ENCODE results near the gene RUNX1. TPM values are rescaled to one million over a fixed set of nuclear protein-coding genes. Genes with fewer than 3 reads are reported as not detected.

The RUNX1 gene
- total RNA-seq, 1 donor from 2014 or later = 0.47 TPM

DNA sequence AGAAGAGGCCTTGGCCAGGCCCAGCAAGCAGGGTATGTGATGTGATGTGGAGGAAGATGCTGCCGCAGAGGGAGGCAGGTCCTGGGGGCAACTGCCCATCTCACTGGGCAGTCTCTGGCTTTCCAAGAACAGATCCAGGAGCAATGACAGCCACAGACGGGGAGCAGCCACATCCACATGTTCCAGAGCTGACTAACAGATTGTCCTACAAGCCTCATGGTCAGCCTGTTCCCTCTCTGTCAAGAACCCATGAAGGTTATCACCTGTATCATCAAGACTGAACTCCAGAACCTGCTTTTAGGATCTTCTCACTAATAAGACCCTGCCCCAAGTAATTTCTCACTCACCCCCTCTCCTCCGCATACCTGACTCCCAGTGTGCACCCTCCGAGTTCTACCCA, 187.8 kb downstream of the RUNX1 start:
- Mint-ChIP-seq H3K9me3 (ENCODE audit: unreplicated experiment) (peaks cover 8% of the 10 kb centered on the region), H3K4me1 (ENCODE audit: low read depth, unreplicated experiment) (peaks cover 3% of the 10 kb centered on the region), H3K27ac (ENCODE audit: unreplicated experiment) (no peak overlapping the region), H3K4me3 (ENCODE audit: unreplicated experiment) (no peak overlapping the region), H3K36me3 (ENCODE audit: unreplicated experiment) (no peaks in the 10 kb centered on the region), H3K27me3 (ENCODE audit: unreplicated experiment) (peaks cover 12% of the 10 kb centered on the region)
- DNase-seq = no peak
- TF ChIP-seq, protein P1, sequence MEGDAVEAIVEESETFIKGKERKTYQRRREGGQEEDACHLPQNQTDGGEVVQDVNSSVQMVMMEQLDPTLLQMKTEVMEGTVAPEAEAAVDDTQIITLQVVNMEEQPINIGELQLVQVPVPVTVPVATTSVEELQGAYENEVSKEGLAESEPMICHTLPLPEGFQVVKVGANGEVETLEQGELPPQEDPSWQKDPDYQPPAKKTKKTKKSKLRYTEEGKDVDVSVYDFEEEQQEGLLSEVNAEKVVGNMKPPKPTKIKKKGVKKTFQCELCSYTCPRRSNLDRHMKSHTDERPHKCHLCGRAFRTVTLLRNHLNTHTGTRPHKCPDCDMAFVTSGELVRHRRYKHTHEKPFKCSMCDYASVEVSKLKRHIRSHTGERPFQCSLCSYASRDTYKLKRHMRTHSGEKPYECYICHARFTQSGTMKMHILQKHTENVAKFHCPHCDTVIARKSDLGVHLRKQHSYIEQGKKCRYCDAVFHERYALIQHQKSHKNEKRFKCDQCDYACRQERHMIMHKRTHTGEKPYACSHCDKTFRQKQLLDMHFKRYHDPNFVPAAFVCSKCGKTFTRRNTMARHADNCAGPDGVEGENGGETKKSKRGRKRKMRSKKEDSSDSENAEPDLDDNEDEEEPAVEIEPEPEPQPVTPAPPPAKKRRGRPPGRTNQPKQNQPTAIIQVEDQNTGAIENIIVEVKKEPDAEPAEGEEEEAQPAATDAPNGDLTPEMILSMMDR (IDR thresholded peaks at IDR 0.05; ENCODE audit: partially characterized antibody, unreplicated experiment) = no peak

DNA sequence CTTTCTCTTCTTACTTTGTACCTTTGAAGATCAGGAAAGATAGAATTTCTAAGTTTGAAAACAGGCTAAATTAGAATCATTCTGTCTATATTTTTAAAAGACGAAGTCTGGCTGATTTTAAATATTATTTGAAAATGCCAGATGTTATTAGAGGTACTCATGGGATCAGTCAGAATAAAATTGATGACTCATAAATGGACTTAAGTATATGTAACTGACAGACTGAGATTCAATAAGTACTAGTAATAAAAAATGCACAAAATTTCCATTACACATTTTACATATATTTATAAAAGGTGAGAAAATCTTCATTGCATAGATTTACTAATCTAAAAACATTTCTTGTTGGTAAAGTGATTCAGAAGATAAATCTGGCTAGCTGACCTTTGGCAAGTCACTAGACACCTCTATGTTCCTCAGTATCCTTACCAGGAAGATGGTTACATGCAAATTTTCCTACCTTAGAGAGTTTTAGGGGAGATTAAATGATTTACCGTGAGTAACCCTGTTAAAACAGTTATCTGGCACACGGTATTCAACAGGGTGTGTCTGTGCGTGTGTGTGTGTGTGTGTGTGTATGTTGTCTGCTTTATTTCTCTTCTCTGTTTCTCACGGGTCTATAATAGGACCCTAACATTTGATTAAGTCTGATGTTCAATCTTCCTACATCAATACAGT, 189.0 kb downstream of the RUNX1 start:
- H3K27ac Mint-ChIP-seq (ENCODE audit: unreplicated experiment) = no peak overlapping the region
- no peak overlapping the region for H3K4me3 Mint-ChIP-seq (ENCODE audit: unreplicated experiment)
- peaks cover 9% of the 10 kb centered on the region for H3K27me3 Mint-ChIP-seq (ENCODE audit: unreplicated experiment)
- TF ChIP-seq, protein P1 (IDR thresholded peaks at IDR 0.05; ENCODE audit: partially characterized antibody, unreplicated experiment) = no peak
- no peak for DNase-seq
- no peaks in the 10 kb centered on the region for H3K36me3 Mint-ChIP-seq (ENCODE audit: unreplicated experiment)
- peaks cover 5% of the 10 kb centered on the region for H3K9me3 Mint-ChIP-seq (ENCODE audit: unreplicated experiment)
- peaks cover 2% of the 10 kb centered on the region for H3K4me1 Mint-ChIP-seq (ENCODE audit: low read depth, unreplicated experiment)

DNA sequence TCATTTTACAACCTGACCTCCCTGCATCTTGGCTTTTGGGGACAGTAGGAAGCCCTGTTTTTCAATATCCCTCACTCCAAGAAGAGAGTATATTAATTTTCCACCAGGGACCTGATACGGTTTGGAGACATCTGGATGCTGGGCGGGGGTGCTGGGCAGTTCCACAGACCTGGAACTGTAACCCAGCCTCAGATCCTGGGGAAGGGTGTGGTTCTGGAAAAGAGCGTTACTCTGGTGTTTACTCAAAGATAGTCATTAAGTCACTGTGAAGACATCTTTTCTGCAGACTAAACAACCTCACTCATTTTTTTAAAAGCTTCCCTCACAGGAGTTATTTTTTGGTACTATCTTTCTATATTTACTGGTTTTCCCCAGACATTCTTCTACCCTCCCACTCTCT, 190.5 kb downstream of the RUNX1 start:
- no peak for DNase-seq
- Mint-ChIP-seq H3K9me3 (ENCODE audit: unreplicated experiment) (no peaks in the 10 kb centered on the region), H3K4me3 (ENCODE audit: unreplicated experiment) (no peak overlapping the region), H3K27ac (ENCODE audit: unreplicated experiment) (no peak overlapping the region), H3K27me3 (ENCODE audit: unreplicated experiment) (peaks cover 8% of the 10 kb centered on the region), H3K36me3 (ENCODE audit: unreplicated experiment) (no peaks in the 10 kb centered on the region), H3K4me1 (ENCODE audit: low read depth, unreplicated experiment) (no peaks in the 10 kb centered on the region)
- TF ChIP-seq, protein P1 (IDR thresholded peaks at IDR 0.05; ENCODE audit: partially characterized antibody, unreplicated experiment) = no peak

DNA sequence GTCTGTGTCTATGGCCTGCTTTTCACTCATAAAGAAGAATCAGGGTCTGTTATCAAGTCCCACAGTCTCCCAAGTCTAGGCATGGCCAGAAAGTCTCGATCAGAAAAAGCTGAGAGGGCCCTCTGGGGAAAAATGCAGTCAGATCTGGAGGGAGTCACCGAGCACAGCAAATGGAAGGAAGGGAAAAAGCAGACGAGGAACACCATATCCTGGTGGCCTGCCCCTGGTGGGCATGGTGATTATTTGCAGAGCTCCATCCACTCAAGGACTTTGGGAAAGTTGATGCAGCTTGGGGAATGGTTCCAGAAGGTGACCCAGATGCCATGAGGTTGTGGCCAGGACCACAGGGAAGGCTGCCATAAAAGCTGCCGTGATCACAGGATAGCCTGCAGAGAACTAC, 191.2 kb downstream of the RUNX1 start:
- no peaks in the 10 kb centered on the region for H3K36me3 Mint-ChIP-seq (ENCODE audit: unreplicated experiment)
- H3K27ac Mint-ChIP-seq (ENCODE audit: unreplicated experiment) = no peak overlapping the region

DNA sequence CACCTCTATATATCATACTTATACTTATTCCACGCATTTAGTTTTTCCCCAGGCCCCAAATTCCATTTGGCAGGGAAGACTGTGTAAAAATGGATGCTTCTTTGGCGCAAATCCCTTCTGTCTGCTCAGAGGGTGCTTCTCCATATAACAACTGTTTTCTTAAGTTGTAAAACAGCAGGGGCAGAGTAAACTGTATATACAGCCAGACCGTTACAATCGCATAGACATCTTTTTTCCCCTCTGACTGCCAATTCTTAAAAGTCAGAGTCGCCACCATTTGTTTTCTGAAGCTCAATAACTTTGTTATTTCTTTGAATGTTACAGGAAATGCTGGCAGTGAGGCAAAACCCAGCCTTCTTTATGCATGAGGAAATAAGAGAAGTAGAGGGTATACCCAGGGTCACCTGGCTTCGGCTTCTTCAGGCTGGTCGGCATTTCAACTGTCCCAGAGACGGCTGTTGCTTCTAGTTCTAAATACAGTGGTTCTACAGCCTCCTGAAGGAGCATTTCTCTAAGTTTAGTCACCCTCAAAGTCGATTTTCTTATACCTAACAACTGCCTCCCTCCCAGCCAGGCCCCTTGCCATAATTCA, 191.9 kb downstream of the RUNX1 start:
- no peaks in the 10 kb centered on the region for H3K36me3 Mint-ChIP-seq (ENCODE audit: unreplicated experiment)
- H3K27me3 Mint-ChIP-seq (ENCODE audit: unreplicated experiment) = peaks cover 5% of the 10 kb centered on the region
- H3K9me3 Mint-ChIP-seq (ENCODE audit: unreplicated experiment) = no peaks in the 10 kb centered on the region
- no peak for DNase-seq
- H3K27ac Mint-ChIP-seq (ENCODE audit: unreplicated experiment) = no peak overlapping the region
- H3K4me1 Mint-ChIP-seq (ENCODE audit: low read depth, unreplicated experiment) = no peaks in the 10 kb centered on the region
- H3K4me3 Mint-ChIP-seq (ENCODE audit: unreplicated experiment) = no peak overlapping the region
- TF ChIP-seq, protein P1 (IDR thresholded peaks at IDR 0.05; ENCODE audit: partially characterized antibody, unreplicated experiment) = no peak

More for the DNA sequence above, 191.2 kb downstream of the RUNX1 start:
- DNase-seq = no peak
- TF ChIP-seq, protein P1 (IDR thresholded peaks at IDR 0.05; ENCODE audit: partially characterized antibody, unreplicated experiment) = peak; percentile 36
- H3K4me1 Mint-ChIP-seq (ENCODE audit: low read depth, unreplicated experiment) = no peaks in the 10 kb centered on the region
- H3K27me3 Mint-ChIP-seq (ENCODE audit: unreplicated experiment) = peaks cover 8% of the 10 kb centered on the region
- no peaks in the 10 kb centered on the region for H3K9me3 Mint-ChIP-seq (ENCODE audit: unreplicated experiment)
- no peak overlapping the region for H3K4me3 Mint-ChIP-seq (ENCODE audit: unreplicated experiment)

All from glutamatergic neuron (in vitro differentiated cells).